Stimulated activated memory B cell treated with anti-CD40 and anti-IgM and Interleukin-4, amounts not matched to agents 10 μg/mL and 1 μg/mL and 100 μg/mL, for 72 hours (primary cell): Measurements from ENCODE around the gene LTA4H.
A peak's percentile ranks its signal among the peaks of the same experiment; 100 is the strongest.

ENCODE experiments used
- ATAC-seq: fragments of 150-1000 bp; cut with Tn5 transposase; 2 replicates; pipeline ENCODE4 v1.10.0; 2021
- H3K27ac Mint-ChIP-seq: one replicate; pipeline ENCODE4 v1.8.0; 2022; ENCODE audit warnings: mild to moderate bottlenecking, mixed read lengths
- H3K27me3 Mint-ChIP-seq: one replicate; pipeline ENCODE4 v1.8.0; 2022; ENCODE audit warnings: mixed read lengths
- H3K36me3 Mint-ChIP-seq: one replicate; pipeline ENCODE4 v1.8.0; 2022; ENCODE audit warnings: mixed read lengths
- H3K4me1 Mint-ChIP-seq: one replicate; pipeline ENCODE4 v1.8.0; 2022; ENCODE audit warnings: mixed read lengths
- H3K4me3 Mint-ChIP-seq: one replicate; pipeline ENCODE4 v1.8.0; 2022; ENCODE audit warnings: mild to moderate bottlenecking, moderate library complexity, mixed read lengths
- H3K9me3 Mint-ChIP-seq: one replicate; pipeline ENCODE4 v1.8.0; 2022; ENCODE audit warnings: mixed read lengths

Gene LTA4H

DNA sequence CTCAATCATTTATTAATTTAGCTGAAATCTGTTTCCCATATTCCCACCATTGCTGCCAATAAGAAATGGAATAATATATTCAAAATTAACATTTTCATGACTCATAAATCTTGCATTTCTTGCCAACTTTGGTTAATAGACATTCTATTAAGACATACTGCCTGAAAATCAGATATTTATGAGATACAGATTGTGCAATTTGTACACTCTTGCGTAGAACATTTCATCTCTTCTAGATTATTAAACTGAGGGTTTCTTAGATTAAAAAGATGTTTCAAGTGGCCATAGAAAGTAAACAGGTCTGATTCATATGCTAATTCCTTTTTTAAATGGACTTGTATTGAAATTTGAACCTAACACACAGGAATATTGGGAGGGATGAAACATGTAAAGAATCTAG, 9.1 kb downstream of the LTA4H start:
- ATAC-seq, result no peak
- no peaks in the 10 kb centered on the region for H3K27me3 Mint-ChIP-seq
- H3K36me3 Mint-ChIP-seq, result peaks cover 34% of the 10 kb centered on the region

DNA sequence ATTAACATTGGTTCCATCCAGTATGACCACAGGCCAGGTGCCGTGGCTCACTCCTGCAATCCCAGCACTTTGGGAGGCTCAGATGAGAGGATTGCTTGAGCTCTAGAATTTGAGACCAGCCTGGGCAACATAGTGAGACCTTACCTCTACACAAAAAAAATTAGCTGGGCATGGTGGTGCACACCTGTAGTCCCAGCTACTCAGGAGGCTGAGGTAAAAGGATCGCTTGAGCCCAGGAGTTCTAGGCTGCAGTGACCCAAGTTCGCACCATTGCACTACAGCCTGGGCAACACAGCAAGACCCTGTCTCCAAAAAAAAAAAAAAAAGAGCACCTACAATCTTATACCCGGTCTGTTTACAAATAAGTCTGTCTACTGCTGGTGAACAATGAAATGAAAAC, 9.9 kb downstream of the LTA4H start:
- Mint-ChIP-seq H3K9me3 (no peaks in the 10 kb centered on the region), H3K4me3 (no peak overlapping the region), H3K27me3 (no peaks in the 10 kb centered on the region), H3K36me3 (peaks cover 33% of the 10 kb centered on the region), H3K27ac (no peak overlapping the region), H3K4me1 (peaks cover 27% of the 10 kb centered on the region)
- no peak for ATAC-seq

More for the DNA sequence above, 9.1 kb downstream of the LTA4H start:
- no peak overlapping the region for H3K4me3 Mint-ChIP-seq
- H3K9me3 Mint-ChIP-seq, result no peaks in the 10 kb centered on the region
- peaks cover 25% of the 10 kb centered on the region for H3K4me1 Mint-ChIP-seq
- H3K27ac Mint-ChIP-seq, result no peak overlapping the region

DNA sequence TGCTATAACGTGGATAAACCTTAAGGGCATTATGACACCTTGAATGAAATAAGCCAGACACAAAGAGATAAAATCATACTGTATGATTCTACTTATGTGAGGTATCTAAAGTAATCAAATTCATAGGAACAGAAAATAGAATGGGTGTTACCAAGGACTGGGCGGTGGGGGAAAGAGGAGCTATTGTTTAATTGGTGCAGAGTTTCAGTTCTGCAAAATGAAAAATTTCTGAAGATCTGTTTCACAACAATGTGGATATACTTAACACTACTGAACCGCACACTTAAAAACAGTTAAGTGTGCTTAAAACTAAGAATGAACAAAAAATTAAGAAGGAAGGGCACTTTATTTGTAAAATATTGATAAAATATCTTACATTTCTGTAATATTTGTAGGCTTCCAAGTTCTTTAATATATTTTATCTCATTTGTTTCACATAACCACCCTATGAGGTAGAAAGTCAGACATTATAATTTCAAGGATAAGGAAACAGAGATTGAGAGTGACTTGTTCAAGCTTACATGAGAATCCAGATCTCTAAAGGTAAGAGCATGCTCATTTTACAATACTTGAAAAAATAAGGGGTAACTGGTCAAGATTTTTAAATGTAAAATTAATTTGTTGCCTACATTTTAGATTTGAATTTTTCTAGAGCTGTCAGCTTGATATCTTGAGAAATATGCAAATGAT, 14.9 kb downstream of the LTA4H start:
- no peaks in the 10 kb centered on the region for H3K27me3 Mint-ChIP-seq
- peak; percentile 94 for ATAC-seq
- peaks cover 34% of the 10 kb centered on the region for H3K36me3 Mint-ChIP-seq
- H3K4me1 Mint-ChIP-seq, result peaks cover 23% of the 10 kb centered on the region
- H3K27ac Mint-ChIP-seq, result peak overlapping the region; percentile 83
- H3K9me3 Mint-ChIP-seq, result no peaks in the 10 kb centered on the region
- no peak overlapping the region for H3K4me3 Mint-ChIP-seq

GRCh38 chr12:96015672-96016071, 19.7 kb downstream of the LTA4H start:
- Mint-ChIP-seq H3K36me3 (peaks cover 71% of the 10 kb centered on the region), H3K4me1 (peaks cover 9% of the 10 kb centered on the region), H3K9me3 (no peaks in the 10 kb centered on the region), H3K4me3 (no peak overlapping the region), H3K27me3 (no peaks in the 10 kb centered on the region), H3K27ac (no peak overlapping the region)
- no peak for ATAC-seq

DNA sequence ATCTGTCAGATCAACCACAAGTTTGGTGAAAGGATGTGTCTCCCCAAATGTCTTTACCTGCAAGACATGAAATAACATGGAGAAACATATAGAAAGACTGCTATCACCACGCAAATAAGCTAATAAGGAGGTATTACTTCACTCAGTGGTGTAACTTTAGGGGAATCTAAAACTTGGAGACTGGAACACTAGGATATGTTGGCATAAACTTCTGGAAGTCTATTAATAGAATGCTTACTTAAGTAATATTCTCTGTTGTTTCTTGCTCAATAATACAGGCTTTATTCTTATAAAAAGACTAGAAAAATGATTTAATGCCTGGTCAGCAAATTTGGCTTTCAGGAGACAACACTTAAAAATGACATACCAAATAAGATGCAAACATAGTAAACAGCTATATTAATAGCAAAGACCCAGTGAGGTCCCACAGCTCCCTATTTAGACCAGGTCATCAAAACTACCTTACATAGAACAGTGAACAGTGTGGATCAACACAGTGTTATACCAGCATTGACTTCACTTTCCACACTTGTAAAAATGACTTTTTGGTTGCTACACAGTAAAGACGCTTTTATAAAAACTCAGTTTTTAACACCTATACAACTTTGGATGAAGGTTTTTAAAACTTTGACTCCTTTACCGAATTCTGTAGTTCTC, 20.3 kb downstream of the LTA4H start:
- Mint-ChIP-seq H3K9me3 (no peaks in the 10 kb centered on the region), H3K27ac (no peak overlapping the region), H3K4me1 (peaks cover 4% of the 10 kb centered on the region), H3K27me3 (no peaks in the 10 kb centered on the region), H3K4me3 (no peak overlapping the region), H3K36me3 (peaks cover 77% of the 10 kb centered on the region)
- ATAC-seq, result no peak

- H3K27me3 Mint-ChIP-seq, result no peaks in the 10 kb centered on the region
- ATAC-seq, result no peak
- no peaks in the 10 kb centered on the region for H3K4me1 Mint-ChIP-seq
- H3K36me3 Mint-ChIP-seq, result peaks cover 61% of the 10 kb centered on the region
- H3K4me3 Mint-ChIP-seq, result no peak overlapping the region
- no peak overlapping the region for H3K27ac Mint-ChIP-seq
- no peaks in the 10 kb centered on the region for H3K9me3 Mint-ChIP-seq
These were observed 27.7 kb downstream of the LTA4H start for GRCh38 chr12:96007729-96008128.

- Mint-ChIP-seq H3K27ac (no peak overlapping the region), H3K27me3 (no peaks in the 10 kb centered on the region), H3K36me3 (peaks cover 57% of the 10 kb centered on the region), H3K4me1 (no peaks in the 10 kb centered on the region), H3K4me3 (no peak overlapping the region), H3K9me3 (no peaks in the 10 kb centered on the region)
- ATAC-seq, result no peak
These were observed 28.7 kb downstream of the LTA4H start for GRCh38 chr12:96006727-96007126.

DNA sequence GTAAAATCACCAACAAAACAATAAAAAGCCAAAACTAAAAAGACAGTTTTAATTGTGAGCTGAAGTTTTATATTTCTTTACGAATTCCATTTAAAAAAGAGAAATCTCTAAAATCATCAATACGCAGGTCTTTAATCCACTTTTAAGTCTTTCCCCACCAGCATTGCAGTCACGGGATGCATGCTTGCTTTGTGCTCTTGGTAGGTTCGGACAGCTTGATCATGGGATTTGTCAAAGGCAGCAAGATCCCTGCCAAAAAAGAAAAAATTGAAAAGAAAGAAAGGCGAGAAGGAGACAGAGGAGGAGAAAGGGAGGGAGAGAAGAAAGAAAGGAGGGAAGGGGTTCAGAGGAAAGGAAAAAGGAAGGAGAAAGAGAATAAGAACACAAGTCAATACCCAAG, 34.5 kb downstream of the LTA4H start:
- no peak overlapping the region for H3K27ac Mint-ChIP-seq

GRCh38 chr12:95999484-95999883, 35.9 kb downstream of the LTA4H start:
- H3K4me3 Mint-ChIP-seq, result no peak overlapping the region
- peaks cover 32% of the 10 kb centered on the region for H3K36me3 Mint-ChIP-seq
- peak overlapping the region; percentile 18 for H3K27ac Mint-ChIP-seq
- peaks cover 12% of the 10 kb centered on the region for H3K4me1 Mint-ChIP-seq
- H3K9me3 Mint-ChIP-seq, result no peaks in the 10 kb centered on the region
- no peaks in the 10 kb centered on the region for H3K27me3 Mint-ChIP-seq
- no peak for ATAC-seq

More for the DNA sequence above, 34.5 kb downstream of the LTA4H start:
- H3K27me3 Mint-ChIP-seq, result no peaks in the 10 kb centered on the region
- no peak overlapping the region for H3K4me3 Mint-ChIP-seq
- no peak for ATAC-seq
- H3K36me3 Mint-ChIP-seq, result peaks cover 45% of the 10 kb centered on the region
- H3K4me1 Mint-ChIP-seq, result peaks cover 12% of the 10 kb centered on the region
- no peaks in the 10 kb centered on the region for H3K9me3 Mint-ChIP-seq

GRCh38 chr12:95998611-95999286, 36.6 kb downstream of the LTA4H start:
- H3K27me3 Mint-ChIP-seq, result no peaks in the 10 kb centered on the region
- ATAC-seq, result peak; percentile 93
- no peak overlapping the region for H3K4me3 Mint-ChIP-seq
- no peaks in the 10 kb centered on the region for H3K9me3 Mint-ChIP-seq
- H3K4me1 Mint-ChIP-seq, result peaks cover 12% of the 10 kb centered on the region
- peak overlapping the region; percentile 18 for H3K27ac Mint-ChIP-seq
- peaks cover 28% of the 10 kb centered on the region for H3K36me3 Mint-ChIP-seq

- ATAC-seq, result no peak
- H3K27ac Mint-ChIP-seq, result peak overlapping the region; percentile 18
- H3K27me3 Mint-ChIP-seq, result no peaks in the 10 kb centered on the region
These were observed 37.4 kb downstream of the LTA4H start for GRCh38 chr12:95997911-95998510.

GRCh38 chr12:95997276-95997675, 38.1 kb downstream of the LTA4H start:
- Mint-ChIP-seq H3K4me1 (peaks cover 12% of the 10 kb centered on the region), H3K36me3 (peaks cover 28% of the 10 kb centered on the region), H3K27me3 (no peaks in the 10 kb centered on the region), H3K4me3 (no peak overlapping the region), H3K27ac (no peak overlapping the region), H3K9me3 (no peaks in the 10 kb centered on the region)
- ATAC-seq, result no peak

More at GRCh38 chr12:95997911-95998510, 37.4 kb downstream of the LTA4H start:
- Mint-ChIP-seq H3K4me1 (peaks cover 12% of the 10 kb centered on the region), H3K36me3 (peaks cover 31% of the 10 kb centered on the region), H3K4me3 (no peak overlapping the region), H3K9me3 (no peaks in the 10 kb centered on the region)

GRCh38 chr12:95996034-95996658, 39.2 kb downstream of the LTA4H start, which contains the start of gene HAL:
HAL (minus strand) TSS chr12:95996344; CDS start chr12:95995910, 434 bp downstream.
- Mint-ChIP-seq H3K36me3 (peaks cover 25% of the 10 kb centered on the region), H3K27me3 (no peaks in the 10 kb centered on the region), H3K4me1 (peaks cover 12% of the 10 kb centered on the region), H3K4me3 (no peak within 1 kb of the TSS), H3K9me3 (no peaks in the 10 kb centered on the region), H3K27ac (no peak within 1 kb of the TSS)
- no peak for ATAC-seq

- no peak overlapping the region for H3K4me3 Mint-ChIP-seq
- no peak for ATAC-seq
- H3K4me1 Mint-ChIP-seq, result peaks cover 12% of the 10 kb centered on the region
- peaks cover 20% of the 10 kb centered on the region for H3K36me3 Mint-ChIP-seq
- no peaks in the 10 kb centered on the region for H3K27me3 Mint-ChIP-seq
- no peaks in the 10 kb centered on the region for H3K9me3 Mint-ChIP-seq
- H3K27ac Mint-ChIP-seq, result no peak overlapping the region
These were observed 40.0 kb downstream of the LTA4H start for GRCh38 chr12:95995238-95996031.
